Heart left ventricle (tissue), 16 donors: ENCODE results near the gene NDOR1. TPM values are rescaled to one million over a fixed set of nuclear protein-coding genes. Genes with fewer than 3 reads are reported as not detected.

ENCODE experiments used
- ATAC-seq, 4 donors: fragments of 200-7000 bp; cut with Tn5 transposase; one replicate each; pipeline ENCODE4 v1.9.1; 2020 to 2022; ENCODE audit warnings: moderate library complexity in 4 of 4, mild to moderate bottlenecking in 3 of 4, moderate number of reproducible peaks in 1 of 4
- DNase-seq, 5 donors: peaks; one replicate each; pipeline ENCODE4 v3.0.0-alpha.2; 2020
- H3K27ac ChIP-seq, 12 donors: fragments of 200-600 bp; sonication (generic) in 4 of 12; one replicate each; pipeline versions ENCODE4 v1.5.0 to v1.8.0; 2016 to 2022; ENCODE audit warnings: mild to moderate bottlenecking in 2 of 12
- H3K27me3 ChIP-seq, 9 donors: fragments of 200-600 bp; sonication (generic) in 2 of 9; one replicate each; pipeline versions ENCODE4 v1.5.1 to v1.8.0; 2016 to 2022; ENCODE audit warnings: mild to moderate bottlenecking in 3 of 9
- H3K36me3 ChIP-seq, 9 donors: fragments of 200-600 bp; sonication (generic) in 2 of 9; one replicate each; pipeline versions ENCODE4 v1.5.0 to v1.8.0; 2018 to 2022; ENCODE audit warnings: mild to moderate bottlenecking in 2 of 9
- H3K4me1 ChIP-seq, 12 donors: fragments of 200-600 bp; sonication (generic) in 4 of 12; one replicate each; pipeline versions ENCODE4 v1.5.0 to v1.8.0; 2016 to 2022; ENCODE audit warnings: mild to moderate bottlenecking in 3 of 12
- H3K4me3 ChIP-seq, 12 donors: fragments of 200-600 bp; sonication (generic) in 4 of 12; one replicate each; pipeline versions ENCODE4 v1.5.0 to v1.8.0; 2017 to 2022; ENCODE audit warnings: mild to moderate bottlenecking in 9 of 12, moderate library complexity in 4 of 12
- H3K9me3 ChIP-seq, 12 donors: fragments of 200-600 bp; sonication (generic) in 4 of 12; one replicate each; pipeline versions ENCODE4 v1.5.0 to v1.8.0; 2016 to 2022; ENCODE audit warnings: mild to moderate bottlenecking in 1 of 12
- CTCF ChIP-seq, 12 donors: fragments of 200-600 bp; sonication (generic) in 4 of 12; IDR thresholded peaks; one replicate each; pipeline versions ENCODE4 v1.5.0 to v1.8.0; 2018 to 2022; ENCODE audit warnings: antibody characterized with exemption in 12 of 12, mild to moderate bottlenecking in 5 of 12
- POLR2A ChIP-seq, 2 donors: fragments of 450-650 bp; IDR thresholded peaks; one replicate each; pipeline ENCODE4 v1.6.1; 2017; ENCODE audit warnings: antibody characterized with exemption in 2 of 2, mild to moderate bottlenecking in 2 of 2, moderate library complexity in 2 of 2
- WGBS, 4 donors: extraction: QIAGEN DNeasy Blood & Tissue Kit in 2 of 4; methylation state at CpG; one replicate each; pipeline versions ENCODE4 v1.1.5 to v1.1.7; 2013 to 2018; 5-methylcytosine and 5-hydroxymethylcytosine counted together
- intact Hi-C, 10 donors: fragments of 100-400 bp; cut with DNase I; formaldehyde crosslinking; loops; one replicate each; pipeline versions ENCODE4 v1.11.1 to v1.14.2; 2022
- polyA plus RNA-seq, 2 donors: library from polyadenylated mRNA; stranded (reverse); fragments of 200-250 nt; gene quantifications; one replicate each; pipeline ENCODE4 v1.2.3, GENCODE V29; 2013
- total RNA-seq, 9 donors: library from RNA; depleted of rRNA in 2 of 9; stranded (reverse); fragments of >200 nt in 2 of 9; fragmentation: NEBNext Ultra II Directional in 3 of 9; extraction: Animal tissue kit (Norgen Biotek cat#: 25700) in 3 of 9; gene quantifications; one replicate each; pipeline versions ENCODE4 v1.1.0 to v1.2.4, GENCODE V29; 2016 to 2023
- donor health status: ischemic (EF 13 %, LVEDD 7.1; RV severe dilation, severe dysfunction).
- donor health status: healthy with polysubstance abuse.
- donor health status: DM: no; HTN: yes; CAD: no.
- donor health status: DM: no; HTN: no; CAD: no.
- donor health status: ischemic (EF 25% LVEDD 6.9; RV normal size, moderate dysfunction).
- donor health status: ischemic (EF 25% LVEDD 5.7; RV mildly dilated, moderate dysfunction).
- donor health status: healthy.
- donor health status: DM: yes; HTN: yes; CAD: no.
- donor health status: ischemic (EF 35%, LVEDD 5.7; RV mildly dilated, moderate dysfunction).
- donor health status: nonischemic (EF 11% LVEDD 7.7; RV severe dilation, severe dysfunction).
- donor health status: DM: yes; HTN: yes; CAD: no.
- donor health status: PGD.
- donor health status: ischemic (EF 29% LVEDD 5.4; RV normal size, mild dysfunction).
- donor health status: nonischemic (EF 23%, LVEDD 6.1; RV moderate dilation, normal function).

The NDOR1 gene
- total and polyA plus RNA-seq, 11 donors = 4.5 to 9.6 (median 6.2) TPM

GRCh38 chr9:137187386-137187785 lies 18.1 kb upstream of the NDOR1 start:
- Histone ChIP-seq H3K4me1 (peaks cover 18 to 62% (median 41%) of the 10 kb centered on the region in 12 donors), H3K27ac (no peak overlapping the region)
- intact Hi-C loops = loop anchor here (5.0 to 10.0 kb wide), 5 partner anchors 35 to 73 kb away; partner anchors contain the start of genes CYSRT1 (in 4 of the 10), RNF224 (in 4 of the 10), RNF208 (in 2 of the 10) and DPP7 (in 1 of the 10)

DNA sequence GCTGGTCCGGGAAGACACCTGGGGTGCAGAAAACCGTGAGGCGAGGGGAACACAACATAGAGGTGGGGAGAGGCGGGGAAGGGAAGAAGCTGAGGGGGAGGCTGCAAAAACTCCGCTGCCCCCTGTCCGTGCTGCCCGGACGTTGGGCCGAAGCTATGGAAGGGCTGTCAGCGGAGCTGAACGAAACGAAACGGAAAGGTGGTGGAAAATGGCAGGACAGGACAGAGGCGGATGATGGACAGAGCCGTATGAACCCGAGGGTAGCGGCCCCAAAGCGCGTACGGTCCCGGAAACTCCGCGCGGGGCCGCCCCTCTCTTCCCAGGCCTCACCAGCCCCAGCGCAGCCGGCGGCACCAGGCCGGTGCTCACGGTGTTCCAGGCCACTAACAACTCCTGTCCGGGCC lies 17.4 kb upstream of the NDOR1 start:
- ATAC-seq = peak in 1 of 4 donors; percentile 18
- peaks cover 0 to 66% (median 43%) of the 10 kb centered on the region in 9 donors for H3K36me3 ChIP-seq

More at GRCh38 chr9:137187386-137187785, 18.1 kb upstream of the NDOR1 start:
- no peaks in the 10 kb centered on the region for H3K27me3 ChIP-seq
- ATAC-seq (no peak), DNase-seq (no peak)
- H3K36me3 ChIP-seq = peaks cover 0 to 73% (median 50%) of the 10 kb centered on the region in 9 donors
- 78 to 90% (median 85%) methylated on average over 11 to 15 of the region's 15 CpGs for WGBS, 4 donors
- TF ChIP-seq POLR2A (IDR thresholded peaks at IDR 0.05) (no peak), CTCF (IDR thresholded peaks at IDR 0.05) (no peak)
- H3K9me3 ChIP-seq = no peaks in the 10 kb centered on the region
- peak overlapping the region; percentile 68 to 100 (median 90) for H3K4me3 ChIP-seq

DNA sequence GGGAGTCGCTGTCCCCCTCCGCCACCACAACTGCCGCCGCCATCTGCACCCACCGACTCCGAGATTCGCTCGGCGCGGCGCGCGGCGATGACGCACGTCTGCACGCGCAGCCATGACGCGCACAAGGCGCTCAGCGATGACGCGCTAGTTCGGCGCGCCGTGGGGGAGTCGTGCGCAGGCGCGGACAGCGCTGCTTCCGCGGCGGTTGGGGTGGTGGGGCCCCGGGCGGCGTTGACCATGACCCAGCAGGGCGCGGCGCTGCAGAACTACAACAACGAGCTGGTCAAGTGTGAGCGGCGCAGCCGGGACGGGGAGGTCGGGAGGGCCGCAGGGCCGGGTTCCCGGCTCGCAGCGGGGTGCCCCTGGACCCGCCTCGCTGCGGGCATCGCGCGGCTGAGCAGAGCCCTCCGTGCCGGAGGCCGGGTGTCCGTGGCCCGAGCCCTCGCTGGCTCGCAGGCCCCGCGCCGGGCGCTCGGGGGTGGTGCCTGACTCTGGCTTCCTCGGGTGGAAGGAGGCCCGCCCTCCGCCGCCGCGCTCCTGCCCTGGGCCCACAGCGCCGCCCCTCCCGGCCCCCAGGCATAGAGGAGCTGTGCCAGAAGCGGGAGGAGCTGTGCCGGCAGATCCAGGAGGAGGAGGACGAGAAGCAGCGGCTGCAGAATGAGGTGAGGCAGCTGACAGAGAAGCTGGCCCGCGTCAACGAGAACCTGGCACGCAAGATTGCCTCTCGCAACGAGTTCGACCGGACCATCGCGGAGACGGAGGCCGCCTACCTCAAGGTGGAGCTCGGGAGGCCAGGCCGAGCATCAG lies 16.8 kb upstream of the NDOR1 start, which contains the start of the genes ANAPC2 and SSNA1:
ANAPC2 (minus strand) TSS at position 71 of the 807 bp plus-strand sequence; CDS start at position 43, 28 bp downstream.
SSNA1 (plus strand) TSS at position 187 of the 807 bp plus-strand sequence; CDS start at position 238, 51 bp downstream.
- Histone ChIP-seq H3K27ac (peak within 1 kb of the TSS; percentile 92 to 99 (median 99)), H3K9me3 (no peaks in the 10 kb centered on the region), H3K27me3 (no peaks in the 10 kb centered on the region), H3K4me3 (peak within 1 kb of the TSS; percentile 68 to 100 (median 90)), H3K4me1 (peaks cover 18 to 75% (median 42%) of the 10 kb centered on the region in 12 donors), H3K36me3 (peaks cover 0 to 60% (median 36%) of the 10 kb centered on the region in 9 donors)
- WGBS, 4 donors = 0 to 1% (median 0%) methylated on average over 40 to 98 of the region's 98 CpGs
- ATAC-seq = peak; percentile 72 to 91 (median 90)
- intact Hi-C loops = loop anchor here (1.0 to 10.0 kb wide), 7 partner anchors 12 to 74 kb away; partner anchors contain the start of genes CYSRT1 (in 4 of the 10), RNF224 (in 4 of the 10), RNF208 (in 2 of the 10) and DPP7 (in 1 of the 10)
- DNase-seq = peak; percentile 91 to 97 (median 93)
- TF ChIP-seq CTCF (IDR thresholded peaks at IDR 0.05) (peak in 9 of 12 donors; percentile 16 to 42 (median 29)), POLR2A (IDR thresholded peaks at IDR 0.05) (peak in 1 of 2 donors; percentile 95)

More for the DNA sequence above, 17.4 kb upstream of the NDOR1 start:
- H3K27ac ChIP-seq = peak overlapping the region; percentile 92 to 99 (median 99)
- no peaks in the 10 kb centered on the region for H3K9me3 ChIP-seq
- WGBS, 4 donors = 0 to 2% (median 1%) methylated on average over 15 to 31 of the region's 31 CpGs
- intact Hi-C loops = loop anchor here (1.0 to 10.0 kb wide), 7 partner anchors 12 to 73 kb away; partner anchors contain the start of genes CYSRT1 (in 4 of the 10), RNF224 (in 4 of the 10), RNF208 (in 2 of the 10) and DPP7 (in 1 of the 10)
- H3K4me1 ChIP-seq = peaks cover 18 to 69% (median 41%) of the 10 kb centered on the region in 12 donors
- TF ChIP-seq POLR2A (IDR thresholded peaks at IDR 0.05) = no peak
- TF ChIP-seq CTCF (IDR thresholded peaks at IDR 0.05) = no peak
- H3K27me3 ChIP-seq = no peaks in the 10 kb centered on the region
- peak overlapping the region; percentile 68 to 100 (median 90) for H3K4me3 ChIP-seq
- no peak for DNase-seq
